PC-9 (cell line): ENCODE measurements around the gene KLF12. TPM values are rescaled to one million over a fixed set of nuclear protein-coding genes. Genes with fewer than 3 reads are reported as not detected.

Experiments
- BruUV-seq: library from RNA; stranded (reverse); fragments of 400-500 nt; replicated peaks from 2 replicates; lab custom pipeline; 2021; lab: Mats Ljungman, UMichigan
- CTCF ChIA-PET: fragments of 300-600 bp; sonication (Branson Sonifier 250); formaldehyde crosslinking; loops from one replicate; lab custom pipeline; 2022; ENCODE audit warnings: antibody characterized with exemption; lab: Charles Lee
- POLR2A ChIA-PET: fragments of 300-600 bp; sonication (Branson Sonifier 250); formaldehyde crosslinking; loops from one replicate; lab custom pipeline; 2022; ENCODE audit warnings: antibody characterized with exemption; ENCODE audit not compliant: unreplicated experiment; lab: Charles Lee
- DNase-seq, 2 experiments: peaks; one replicate each; pipeline versions ENCODE4 v3.0.0 to v3.0.0-alpha.2; 2015 to 2022; ENCODE audit warnings: mixed read lengths in 1 of 2
- H2AFZ ChIP-seq: fragments of 200-600 bp; sonication (generic); 2 replicates; pipeline ENCODE4 v1.8.1; 2017; ENCODE audit warnings: antibody characterized with exemption
- H3F3A ChIP-seq: fragments of 200-600 bp; sonication (generic); 2 replicates; pipeline ENCODE4 v1.8.1; 2017; ENCODE audit warnings: antibody characterized with exemption, mild to moderate bottlenecking, low read depth; ENCODE audit not compliant: insufficient read depth
- H3K27ac ChIP-seq: fragments of 200-600 bp; sonication (generic); 2 replicates; pipeline ENCODE4 v1.6.1; 2016; ENCODE audit warnings: mixed run types
- H3K27me3 ChIP-seq: fragments of 200-600 bp; sonication (generic); 2 replicates; pipeline ENCODE4 v1.6.1; 2016; ENCODE audit warnings: low read depth, mixed run types; ENCODE audit not compliant: insufficient read depth
- H3K36me3 ChIP-seq: fragments of 200-600 bp; sonication (generic); 2 replicates; pipeline ENCODE4 v1.6.1; 2016; ENCODE audit warnings: low read depth, mixed run types
- H3K4me1 ChIP-seq: fragments of 200-600 bp; sonication (generic); replicated peaks from 2 replicates; pipeline ENCODE4 v1.6.1; 2016; ENCODE audit warnings: mixed run types; ENCODE audit not compliant: insufficient read depth
- H3K4me2 ChIP-seq: fragments of 200-600 bp; sonication (generic); 2 replicates; pipeline ENCODE4 v1.6.1; 2017; ENCODE audit warnings: mixed run types
- H3K4me3 ChIP-seq: fragments of 200-600 bp; sonication (generic); 2 replicates; pipeline ENCODE4 v1.6.1; 2016; ENCODE audit warnings: mixed run types
- H3K79me2 ChIP-seq: fragments of 200-600 bp; sonication (generic); 2 replicates; pipeline ENCODE4 v1.6.1; 2017; ENCODE audit warnings: low read depth, mixed run types
- H3K9me2 ChIP-seq: fragments of 200-600 bp; sonication (generic); 2 replicates; pipeline ENCODE4 v1.8.1; 2017; ENCODE audit warnings: mild to moderate bottlenecking; ENCODE audit not compliant: insufficient read depth
- H3K9me3 ChIP-seq: fragments of 200-600 bp; sonication (generic); 2 replicates; pipeline ENCODE4 v1.8.1; 2016; ENCODE audit warnings: low read depth; ENCODE audit not compliant: insufficient read depth
- H4K20me1 ChIP-seq: fragments of 200-600 bp; sonication (generic); 2 replicates; pipeline ENCODE4 v1.8.1; 2017; ENCODE audit not compliant: insufficient read depth
- CTCF ChIP-seq: fragments of 200-600 bp; sonication (generic); conservative IDR thresholded peaks from 2 replicates; pipeline ENCODE4 v1.6.1; 2017; ENCODE audit warnings: mixed run types, antibody characterized with exemption, mild to moderate bottlenecking, moderate library complexity
- EZH2 ChIP-seq: fragments of 200-600 bp; sonication (generic); IDR thresholded peaks from 2 replicates; pipeline ENCODE4 v1.8.0; 2017; ENCODE audit warnings: antibody characterized with exemption, low read depth
- intact Hi-C: fragments of 100-400 bp; cut with micrococcal nuclease; formaldehyde crosslinking; loops from one replicate; pipeline ENCODE4 v1.10.0; 2022; ENCODE audit not compliant: unreplicated experiment
- total RNA-seq: library from RNA; stranded (reverse); gene quantifications from 2 replicates; pipeline ENCODE4 v1.2.3, GENCODE V29; 2021

Gene KLF12
- total RNA-seq, 1 experiment from 2014 or later = 10.3 TPM

- no peaks in the 10 kb centered on the region for H4K20me1 ChIP-seq
- DNase-seq = no peak
- intact Hi-C loops = no loop called here
- H3K4me3 ChIP-seq = no peak overlapping the region
- no peaks in the 10 kb centered on the region for H3K36me3 ChIP-seq
- no peaks in the 10 kb centered on the region for H3K9me2 ChIP-seq
- H3K27me3 ChIP-seq = no peaks in the 10 kb centered on the region
- BruUV-seq = no TSS peak
- no peak overlapping the region for H3K27ac ChIP-seq
- H3K79me2 ChIP-seq = no peaks in the 10 kb centered on the region
- no peaks in the 10 kb centered on the region for H3K9me3 ChIP-seq
- POLR2A ChIA-PET = no interaction called here
- no peaks in the 10 kb centered on the region for H3K4me1 ChIP-seq
- no peak for TF ChIP-seq CTCF
- no peak for TF ChIP-seq EZH2
- CTCF ChIA-PET = no interaction called here
- H2AFZ ChIP-seq = no peak overlapping the region
- H3K4me2 ChIP-seq = no peak overlapping the region
- H3F3A ChIP-seq = no peaks in the 10 kb centered on the region
These were observed 31.5 kb downstream of the KLF12 start for GRCh38 chr13:74102691-74103090.

DNA sequence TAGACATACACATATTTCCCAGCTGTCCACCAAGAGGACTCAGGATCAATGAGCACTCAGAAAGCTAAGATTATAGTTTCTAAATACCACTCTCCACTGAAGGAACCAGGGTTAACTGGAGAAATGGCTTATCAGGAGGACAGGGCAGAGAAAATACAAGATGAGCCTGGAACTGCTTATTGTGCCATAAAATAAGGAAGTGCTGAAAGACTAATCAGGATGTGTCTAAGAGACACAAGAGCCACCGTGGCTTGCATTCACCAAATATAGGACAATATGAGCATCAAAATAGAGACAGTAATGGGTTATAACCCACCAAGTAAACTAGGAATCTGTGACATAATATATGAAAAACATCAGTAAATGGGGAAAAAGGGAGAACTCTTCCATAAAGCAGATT, 32.8 kb downstream of the KLF12 start:
- Histone ChIP-seq H3F3A (no peaks in the 10 kb centered on the region), H3K36me3 (no peaks in the 10 kb centered on the region), H3K4me3 (no peak overlapping the region), H3K4me1 (no peaks in the 10 kb centered on the region), H3K27me3 (no peaks in the 10 kb centered on the region), H2AFZ (no peak overlapping the region), H4K20me1 (no peaks in the 10 kb centered on the region), H3K9me2 (no peaks in the 10 kb centered on the region), H3K4me2 (no peak overlapping the region), H3K27ac (no peak overlapping the region), H3K79me2 (no peaks in the 10 kb centered on the region), H3K9me3 (no peaks in the 10 kb centered on the region)
- intact Hi-C loops = no loop called here
- no TSS peak for BruUV-seq
- DNase-seq = no peak
- POLR2A ChIA-PET = no interaction called here
- CTCF ChIA-PET = no interaction called here
- TF ChIP-seq CTCF (no peak), EZH2 (no peak)

- no peaks in the 10 kb centered on the region for H3K36me3 ChIP-seq
- H3K9me2 ChIP-seq = no peaks in the 10 kb centered on the region
- intact Hi-C loops = no loop called here
- H4K20me1 ChIP-seq = no peaks in the 10 kb centered on the region
- H2AFZ ChIP-seq = no peak overlapping the region
- no peak overlapping the region for H3K4me3 ChIP-seq
- H3K4me1 ChIP-seq = no peaks in the 10 kb centered on the region
- DNase-seq = no peak
- ChIA-PET POLR2A (interaction anchor here (0.5 kb wide), 1 partner anchor 122 kb away, joined by 7 read pairs; no protein-coding TSS in a partner anchor), CTCF (no interaction called here)
- no TSS peak for BruUV-seq
- no peak overlapping the region for H3K27ac ChIP-seq
- no peaks in the 10 kb centered on the region for H3F3A ChIP-seq
- H3K27me3 ChIP-seq = no peaks in the 10 kb centered on the region
- TF ChIP-seq EZH2 (no peak), CTCF (no peak)
- H3K9me3 ChIP-seq = no peaks in the 10 kb centered on the region
- no peak overlapping the region for H3K4me2 ChIP-seq
- H3K79me2 ChIP-seq = no peaks in the 10 kb centered on the region
These were observed 36.1 kb downstream of the KLF12 start for GRCh38 chr13:74098077-74098476.
